ENCODE data around the gene PTPRF.

Gene PTPRF

GRCh38 chr1:43534256-43534655, 3.6 kb downstream of the PTPRF start:
- Histone ChIP-seq H3K27ac (no peak overlapping the region), H3K4me3 (ENCODE audit: low read depth in 1 of 2, low read length in 1 of 2) (no peak overlapping the region), H3K36me3 (no peaks in the 10 kb centered on the region), H3K27me3 (peaks cover 57% of the 10 kb centered on the region), H3K9me3 (no peaks in the 10 kb centered on the region), H3K4me1 (ENCODE audit: control insufficient read depth in 1 of 2, insufficient read depth in 1 of 2, low read depth in 1 of 2, low read length in 1 of 2) (peaks cover 3 to 4% of the 10 kb centered on the region in 2 experiments)
- no peak for TF ChIP-seq CTCF (IDR thresholded peaks at IDR 0.05)

DNA sequence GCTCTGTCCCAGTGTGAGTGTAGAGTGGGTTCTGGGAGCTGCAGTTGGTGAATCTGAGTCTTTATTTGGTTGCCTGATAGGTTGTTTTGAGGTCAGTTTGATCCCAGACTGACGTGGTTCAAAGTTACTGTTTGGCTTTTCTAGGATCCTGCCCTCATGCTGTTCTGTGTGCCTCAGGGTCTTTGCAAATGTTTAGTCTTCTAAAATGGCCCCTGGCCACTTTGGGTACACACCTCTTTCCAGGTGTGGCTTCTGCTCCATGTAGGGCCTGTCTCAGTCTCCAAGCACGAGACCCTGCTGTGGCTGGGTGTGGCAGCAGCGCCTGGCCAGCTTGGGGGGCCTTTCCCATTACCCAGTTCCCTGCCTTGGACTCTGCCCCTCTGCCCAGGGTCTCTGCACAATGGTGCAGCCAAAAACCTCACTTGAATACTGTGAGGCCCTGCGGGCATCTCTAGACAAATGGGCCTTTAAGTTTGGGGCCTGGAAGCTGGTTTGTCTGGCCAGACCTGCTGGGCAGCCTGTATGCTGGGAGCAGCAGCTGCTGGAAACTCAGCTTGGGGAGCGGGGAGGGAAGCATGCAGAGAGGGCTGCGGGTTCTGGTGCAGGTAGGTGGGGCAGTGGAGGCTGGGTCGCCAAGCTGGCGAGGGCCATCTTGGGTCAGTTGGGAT, 5.6 kb downstream of the PTPRF start:
- Histone ChIP-seq H3K36me3 (no peaks in the 10 kb centered on the region), H3K4me3 (ENCODE audit: low read depth in 1 of 2, low read length in 1 of 2) (no peak overlapping the region), H3K4me1 (ENCODE audit: control insufficient read depth in 1 of 2, insufficient read depth in 1 of 2, low read depth in 1 of 2, low read length in 1 of 2) (peaks cover 3 to 4% of the 10 kb centered on the region in 2 experiments), H3K27me3 (peaks cover 36% of the 10 kb centered on the region), H3K9me3 (no peaks in the 10 kb centered on the region), H3K27ac (no peak overlapping the region)
- no peak for TF ChIP-seq CTCF (IDR thresholded peaks at IDR 0.05)

DNA sequence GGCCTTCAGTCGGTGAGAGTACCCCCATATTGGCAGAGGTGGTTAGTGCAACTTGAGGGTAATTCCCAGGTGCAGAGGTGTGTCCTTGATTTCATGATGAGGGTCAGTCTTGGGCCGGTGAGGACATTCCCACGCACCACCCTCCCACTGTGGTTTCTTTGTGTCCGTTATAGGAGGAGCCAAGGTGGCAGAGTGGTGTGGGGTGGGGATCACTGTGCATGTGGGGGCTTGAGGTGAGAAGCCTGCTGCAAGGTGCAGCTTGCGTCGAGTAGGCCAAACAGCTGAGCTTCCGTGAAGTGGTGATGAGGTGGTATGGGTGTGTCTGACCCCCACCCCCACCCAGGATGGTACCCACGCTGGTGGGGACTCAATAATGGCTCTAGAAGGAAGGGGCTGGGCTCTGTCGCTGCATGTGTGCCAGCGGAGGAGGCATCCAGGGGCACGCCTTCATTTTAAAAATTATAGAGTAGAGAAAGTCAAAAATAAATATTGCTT, 6.2 kb downstream of the PTPRF start:
- Histone ChIP-seq H3K27me3 (peaks cover 30% of the 10 kb centered on the region), H3K4me1 (ENCODE audit: control insufficient read depth in 1 of 2, insufficient read depth in 1 of 2, low read depth in 1 of 2, low read length in 1 of 2) (no peaks in the 10 kb centered on the region), H3K27ac (no peak overlapping the region), H3K4me3 (ENCODE audit: low read depth in 1 of 2, low read length in 1 of 2) (no peak overlapping the region), H3K9me3 (no peaks in the 10 kb centered on the region), H3K36me3 (no peaks in the 10 kb centered on the region)
- no peak for TF ChIP-seq CTCF (IDR thresholded peaks at IDR 0.05)

- H3K36me3 ChIP-seq: no peaks in the 10 kb centered on the region
- H3K4me3 ChIP-seq (ENCODE audit: low read depth in 1 of 2, low read length in 1 of 2): no peak overlapping the region
- H3K27ac ChIP-seq: no peak overlapping the region
- H3K9me3 ChIP-seq: no peaks in the 10 kb centered on the region
- TF ChIP-seq CTCF (IDR thresholded peaks at IDR 0.05): no peak
- peaks cover 23% of the 10 kb centered on the region for H3K27me3 ChIP-seq
- H3K4me1 ChIP-seq (ENCODE audit: control insufficient read depth in 1 of 2, insufficient read depth in 1 of 2, low read depth in 1 of 2, low read length in 1 of 2): no peaks in the 10 kb centered on the region
These were observed 6.9 kb downstream of the PTPRF start for GRCh38 chr1:43537423-43538142.

DNA sequence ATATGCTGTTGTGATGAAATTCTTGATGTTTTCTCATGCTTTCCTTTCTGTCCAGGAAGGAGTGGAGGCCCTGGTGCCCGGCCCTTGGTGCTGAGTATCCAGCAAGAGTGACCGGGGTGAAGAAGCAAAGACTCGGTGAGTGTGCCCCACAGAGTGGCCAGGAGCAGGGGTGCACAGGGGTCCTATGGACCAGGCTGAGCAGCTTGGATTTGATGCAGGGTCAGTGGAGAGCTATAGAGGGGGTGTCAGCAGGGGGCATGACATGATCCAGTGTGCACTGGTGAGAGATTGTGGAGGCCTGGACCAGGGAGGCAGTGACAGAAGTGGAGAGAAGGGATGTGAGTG, 7.4 kb downstream of the PTPRF start:
- Histone ChIP-seq H3K27ac (no peak overlapping the region), H3K36me3 (no peaks in the 10 kb centered on the region), H3K4me3 (ENCODE audit: low read depth in 1 of 2, low read length in 1 of 2) (no peak overlapping the region), H3K9me3 (no peaks in the 10 kb centered on the region), H3K4me1 (ENCODE audit: control insufficient read depth in 1 of 2, insufficient read depth in 1 of 2, low read depth in 1 of 2, low read length in 1 of 2) (no peaks in the 10 kb centered on the region), H3K27me3 (peaks cover 18% of the 10 kb centered on the region)
- no peak for TF ChIP-seq CTCF (IDR thresholded peaks at IDR 0.05)
